Central memory CD8-positive, alpha-beta T cell (primary cell): ENCODE results near the gene HECW1.
"Not testable (repeated sequence)": the region's sequence is repeated elsewhere in the genome, so short reads cannot be mapped to it uniquely, and the experiment has no call there.

Source experiments
- ATAC-seq: fragments of 150-1000 bp; cut with Tn5 transposase; replicated peaks from 2 replicates; pipeline ENCODE4 v1.10.0; 2022; ENCODE audit warnings: mild to moderate bottlenecking, moderate FRiP score, moderate number of reproducible peaks; ENCODE audit not compliant: poor library complexity, severe bottlenecking; ENCODE audit errors: extremely low read depth
- DNase-seq, 2 donors: peaks; one replicate each; pipeline ENCODE4 v3.0.0; 2021; ENCODE audit warnings: low spot score in 2 of 2
- H3K27ac Mint-ChIP-seq: one replicate; pipeline ENCODE4 v1.8.0; 2022; ENCODE audit warnings: low read depth, mild to moderate bottlenecking, moderate library complexity, mixed read lengths
- H3K27me3 Mint-ChIP-seq: one replicate; pipeline ENCODE4 v1.8.0; 2022; ENCODE audit warnings: mixed read lengths
- H3K36me3 Mint-ChIP-seq: one replicate; pipeline ENCODE4 v1.8.0; 2022; ENCODE audit warnings: mild to moderate bottlenecking, moderate library complexity, mixed read lengths; ENCODE audit not compliant: insufficient read depth
- H3K4me1 Mint-ChIP-seq: one replicate; pipeline ENCODE4 v1.8.0; 2022; ENCODE audit warnings: mixed read lengths
- H3K4me3 Mint-ChIP-seq: one replicate; pipeline ENCODE4 v1.8.0; 2022; ENCODE audit warnings: mild to moderate bottlenecking, moderate library complexity, mixed read lengths
- H3K9me3 Mint-ChIP-seq: one replicate; pipeline ENCODE4 v1.8.0; 2022; ENCODE audit warnings: mixed read lengths

Gene HECW1

DNA sequence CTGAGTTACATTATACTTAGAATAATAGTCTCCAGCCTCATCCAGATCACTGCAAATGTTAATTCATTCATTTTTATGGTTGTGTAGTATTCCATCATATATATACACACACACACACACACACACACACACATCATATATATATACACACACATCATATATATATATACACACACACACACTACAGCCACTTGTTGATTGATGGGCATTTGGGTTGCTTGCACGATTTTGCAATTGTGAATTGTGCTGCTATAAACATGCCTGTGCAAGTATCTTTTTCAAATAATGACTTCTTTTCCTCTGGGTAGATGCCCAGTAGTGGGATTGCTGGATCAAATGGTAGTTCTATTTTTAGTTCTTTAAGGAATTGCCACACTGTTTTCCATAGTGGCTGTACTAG lies 233.2 kb downstream of the HECW1 start:
- H3K9me3 Mint-ChIP-seq, H3K4me3 Mint-ChIP-seq, H3K36me3 Mint-ChIP-seq, H3K4me1 Mint-ChIP-seq, DNase-seq, H3K27ac Mint-ChIP-seq, ATAC-seq: not testable (repeated sequence)
- peaks cover 70% of the 10 kb centered on the region for H3K27me3 Mint-ChIP-seq

DNA sequence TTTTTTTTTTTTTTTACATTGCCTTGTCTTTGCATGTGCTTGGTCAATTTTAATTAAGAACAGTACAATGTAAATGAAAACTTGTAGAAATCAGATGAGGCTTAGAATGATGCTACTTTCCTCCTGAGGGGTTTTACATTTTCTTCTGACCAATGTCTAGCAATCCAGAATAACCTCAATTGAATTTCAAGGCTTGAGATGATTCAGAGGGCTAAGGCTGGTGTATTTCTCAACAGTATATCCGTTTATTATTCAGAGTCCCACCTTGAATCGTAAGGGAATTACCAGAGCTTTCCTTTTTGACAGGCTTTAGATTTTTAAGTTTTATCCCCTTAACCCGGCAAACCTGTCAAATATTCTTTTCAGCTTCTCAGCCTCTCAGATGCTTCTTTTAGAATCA lies 239.2 kb downstream of the HECW1 start:
- no peak overlapping the region for H3K27ac Mint-ChIP-seq
- no peaks in the 10 kb centered on the region for H3K36me3 Mint-ChIP-seq
- DNase-seq (no peak), ATAC-seq (no peak)
- H3K4me1 Mint-ChIP-seq: no peaks in the 10 kb centered on the region
- peaks cover 88% of the 10 kb centered on the region for H3K27me3 Mint-ChIP-seq
- no peak overlapping the region for H3K4me3 Mint-ChIP-seq
- no peaks in the 10 kb centered on the region for H3K9me3 Mint-ChIP-seq

DNA sequence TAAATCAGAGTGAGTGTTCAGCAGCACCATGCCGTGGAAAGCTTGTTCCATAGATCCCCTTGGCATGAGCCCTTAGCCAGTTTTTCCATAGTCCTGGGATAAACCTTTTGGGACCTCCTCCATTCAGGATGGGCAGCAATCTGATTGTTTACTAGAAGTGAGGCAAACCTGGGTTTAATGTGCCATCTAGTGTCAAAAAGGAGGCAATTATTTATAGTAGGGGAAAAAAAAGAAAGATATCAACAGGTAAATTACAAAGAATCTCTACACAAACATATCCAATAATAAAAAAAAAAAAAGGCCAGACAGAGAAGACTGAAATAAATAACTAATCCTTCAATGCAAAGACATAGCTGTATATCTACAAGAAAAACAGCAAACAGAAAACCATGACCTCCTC lies 241.5 kb downstream of the HECW1 start:
- H3K36me3 Mint-ChIP-seq: no peaks in the 10 kb centered on the region
- peaks cover 68% of the 10 kb centered on the region for H3K27me3 Mint-ChIP-seq
- ATAC-seq (no peak), DNase-seq (no peak)
- no peaks in the 10 kb centered on the region for H3K4me1 Mint-ChIP-seq
- no peak overlapping the region for H3K27ac Mint-ChIP-seq
- H3K4me3 Mint-ChIP-seq: no peak overlapping the region
- no peaks in the 10 kb centered on the region for H3K9me3 Mint-ChIP-seq

DNA sequence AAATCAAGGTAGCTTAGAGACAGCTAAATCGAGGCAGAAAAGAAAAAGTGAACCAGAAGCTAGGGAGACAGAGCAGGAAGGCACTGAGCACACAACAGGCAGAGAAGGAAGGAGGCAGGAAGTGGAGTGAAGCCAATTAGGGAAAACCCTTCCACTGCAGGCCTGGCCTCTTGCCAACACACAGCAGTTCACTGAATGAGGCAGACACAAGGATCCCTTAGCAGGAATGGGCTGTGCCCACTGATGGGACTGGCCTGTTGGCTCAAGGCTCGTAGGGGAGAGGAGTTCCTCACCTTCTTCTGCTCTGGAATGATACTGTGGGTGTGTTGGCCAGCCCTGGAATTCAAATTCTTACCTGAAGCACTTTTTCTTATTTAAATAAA lies 250.2 kb downstream of the HECW1 start:
- H3K36me3 Mint-ChIP-seq: peaks cover 1% of the 10 kb centered on the region
- H3K4me3 Mint-ChIP-seq: no peak overlapping the region
- no peak for ATAC-seq
- H3K9me3 Mint-ChIP-seq: no peaks in the 10 kb centered on the region
- H3K27me3 Mint-ChIP-seq: no peaks in the 10 kb centered on the region
- no peak for DNase-seq
- no peak overlapping the region for H3K27ac Mint-ChIP-seq
- no peaks in the 10 kb centered on the region for H3K4me1 Mint-ChIP-seq

DNA sequence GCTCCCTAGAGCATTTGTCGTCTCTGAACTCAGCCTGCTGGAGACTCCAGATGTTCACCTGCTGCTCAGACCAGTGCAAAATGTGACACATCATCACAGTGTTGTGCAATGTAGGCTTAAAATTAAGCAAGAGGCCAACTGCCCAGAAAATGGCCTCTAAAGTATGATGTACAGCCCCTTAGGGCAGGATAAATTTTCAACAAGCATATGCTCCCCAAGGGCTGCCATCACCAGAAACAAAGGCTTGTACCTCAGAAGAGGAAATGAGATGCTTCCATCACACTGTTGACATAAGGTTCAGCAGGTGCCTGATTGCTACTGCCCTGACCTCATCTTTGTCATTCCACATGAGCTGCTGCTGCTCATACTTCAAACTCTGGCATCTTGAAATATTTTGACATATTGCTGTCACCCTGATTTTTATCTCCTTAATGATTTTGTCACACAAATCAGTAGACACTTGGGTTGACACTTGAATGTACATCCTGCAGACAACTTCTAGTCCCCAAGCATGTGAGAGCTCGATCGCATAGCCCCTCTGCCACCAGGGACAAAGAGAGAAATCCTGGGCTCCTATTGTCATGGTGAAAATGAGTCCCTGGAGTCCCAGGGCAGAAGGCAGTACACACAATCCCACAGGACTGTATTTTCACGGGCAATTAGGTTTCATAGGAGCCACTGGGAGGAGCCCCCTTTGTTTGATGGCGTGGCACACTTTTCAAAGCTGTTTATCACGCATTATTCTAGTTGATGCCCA lies 250.8 kb downstream of the HECW1 start:
- Mint-ChIP-seq H3K36me3 (peaks cover 1% of the 10 kb centered on the region), H3K4me3 (no peak overlapping the region), H3K4me1 (no peaks in the 10 kb centered on the region), H3K27me3 (no peaks in the 10 kb centered on the region), H3K27ac (no peak overlapping the region), H3K9me3 (no peaks in the 10 kb centered on the region)
- DNase-seq (no peak), ATAC-seq (no peak)

DNA sequence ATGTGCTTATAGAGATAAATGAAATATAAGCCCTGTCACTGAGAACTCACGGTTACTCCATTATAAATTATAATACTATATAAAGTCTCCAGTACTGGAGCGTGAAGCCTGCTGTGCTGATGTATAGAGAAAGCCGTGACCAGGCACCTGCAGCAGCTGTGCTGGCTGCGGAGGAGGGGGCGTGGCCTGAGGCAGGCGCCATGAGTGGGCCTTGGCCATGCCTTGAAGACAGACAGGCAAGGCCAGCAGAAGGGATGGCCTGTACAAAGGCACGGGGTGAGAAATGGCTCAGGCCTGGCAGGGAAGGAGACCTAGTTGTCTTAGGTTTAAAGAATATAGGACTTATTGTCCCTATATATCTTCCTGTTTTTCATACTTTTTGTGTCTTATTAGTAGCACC lies 251.9 kb downstream of the HECW1 start:
- Mint-ChIP-seq H3K27me3 (no peaks in the 10 kb centered on the region), H3K36me3 (peaks cover 1% of the 10 kb centered on the region), H3K9me3 (no peaks in the 10 kb centered on the region), H3K4me3 (no peak overlapping the region), H3K4me1 (no peaks in the 10 kb centered on the region), H3K27ac (no peak overlapping the region)
- ATAC-seq (no peak), DNase-seq (no peak)

DNA sequence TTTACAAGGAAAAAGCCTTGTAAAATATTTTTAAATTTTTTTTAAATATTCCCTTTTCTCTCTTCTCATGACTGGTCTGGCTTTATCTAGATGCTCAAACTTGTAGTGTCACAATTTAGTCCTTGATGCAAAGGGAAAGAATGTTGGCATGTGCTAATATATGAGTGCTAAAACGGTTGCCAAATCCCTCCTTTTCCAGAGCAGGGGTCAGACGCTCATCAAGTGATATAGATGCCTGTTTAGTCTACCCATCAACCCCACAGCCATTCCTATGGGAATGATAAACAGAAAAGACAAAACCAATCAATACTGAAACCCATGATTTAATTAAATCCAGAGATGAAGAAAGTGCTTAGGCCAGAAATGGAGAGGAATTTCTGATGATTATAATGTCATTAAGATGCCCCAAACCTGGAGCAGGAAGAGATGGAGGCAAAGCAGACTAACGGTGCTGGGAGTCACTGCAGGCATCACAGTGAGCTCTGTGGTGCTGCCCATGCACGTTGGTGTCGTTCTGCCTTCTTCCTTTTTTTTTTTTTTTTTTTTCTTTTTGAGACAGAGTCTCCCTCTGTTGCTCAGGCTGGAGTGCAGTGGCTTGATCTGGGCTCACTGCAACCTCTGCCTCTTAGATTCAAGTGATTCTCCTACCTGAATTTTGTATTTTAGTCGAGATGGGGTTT lies 260.4 kb downstream of the HECW1 start:
- H3K27ac Mint-ChIP-seq: no peak overlapping the region
- no peaks in the 10 kb centered on the region for H3K4me1 Mint-ChIP-seq
- DNase-seq (no peak), ATAC-seq (no peak)
- H3K36me3 Mint-ChIP-seq: no peaks in the 10 kb centered on the region
- H3K27me3 Mint-ChIP-seq: peaks cover 31% of the 10 kb centered on the region
- no peak overlapping the region for H3K4me3 Mint-ChIP-seq
- no peaks in the 10 kb centered on the region for H3K9me3 Mint-ChIP-seq

DNA sequence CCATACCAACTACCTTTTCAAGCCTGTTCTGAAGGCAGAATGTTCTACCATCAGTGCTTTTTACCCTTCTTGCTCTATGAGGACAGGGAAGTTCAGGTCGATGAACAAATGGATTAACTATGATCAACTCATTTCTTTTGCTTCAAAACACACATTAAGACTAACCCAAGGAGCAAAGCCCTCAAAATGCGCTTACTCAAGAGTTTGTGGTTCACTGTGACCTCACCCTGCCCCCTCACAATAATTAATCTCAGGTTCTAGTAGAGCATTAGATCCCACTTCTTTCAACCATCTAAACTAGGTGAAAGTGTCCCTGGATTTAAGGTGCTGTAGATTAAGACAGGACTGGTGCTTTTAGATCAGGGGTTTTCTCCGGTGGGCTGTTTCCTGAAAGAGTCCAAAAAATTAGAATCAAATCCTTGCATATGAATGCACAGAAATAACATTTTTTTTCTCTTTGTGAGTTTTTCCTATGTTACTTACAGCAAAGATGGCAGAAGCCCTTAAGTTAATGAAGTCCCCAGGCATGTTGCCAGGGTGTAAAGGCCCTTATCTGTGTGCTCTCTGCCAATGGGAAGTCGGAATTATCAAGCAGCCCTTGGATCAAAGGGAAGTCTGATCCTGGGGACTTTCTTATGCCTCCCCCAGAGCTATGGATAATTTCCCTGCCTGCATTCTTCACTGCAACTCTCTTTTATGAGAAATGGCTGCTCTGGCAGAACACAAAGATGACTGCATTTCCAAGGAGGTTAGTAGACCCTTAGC lies 264.9 kb downstream of the HECW1 start:
- DNase-seq: no peak
- Mint-ChIP-seq H3K9me3 (no peaks in the 10 kb centered on the region), H3K4me3 (no peak overlapping the region), H3K27ac (no peak overlapping the region), H3K36me3 (no peaks in the 10 kb centered on the region), H3K4me1 (no peaks in the 10 kb centered on the region), H3K27me3 (peaks cover 22% of the 10 kb centered on the region)
- ATAC-seq: no peak

DNA sequence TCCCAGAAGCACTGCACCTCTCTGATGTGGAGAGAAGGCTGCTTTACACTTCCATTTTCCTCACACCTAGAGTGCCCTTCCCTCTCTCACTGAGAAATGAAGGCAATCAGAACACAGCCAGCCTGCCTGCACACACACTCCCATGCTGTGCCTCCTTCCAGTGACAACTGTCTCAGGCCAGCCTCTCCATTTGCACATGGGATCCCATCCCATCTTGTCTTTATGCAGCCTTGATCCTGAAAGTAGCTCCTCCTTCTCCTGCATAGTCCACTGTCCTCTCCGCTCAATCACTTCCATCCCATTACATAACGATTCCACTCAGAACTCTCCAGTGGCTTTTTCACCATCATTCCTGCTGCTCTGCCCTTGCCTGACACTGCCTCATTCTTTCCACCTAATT lies 266.8 kb downstream of the HECW1 start:
- H3K36me3 Mint-ChIP-seq: no peaks in the 10 kb centered on the region
- no peak overlapping the region for H3K27ac Mint-ChIP-seq
- DNase-seq (no peak), ATAC-seq (no peak)
- peaks cover 20% of the 10 kb centered on the region for H3K27me3 Mint-ChIP-seq
- no peaks in the 10 kb centered on the region for H3K9me3 Mint-ChIP-seq
- H3K4me1 Mint-ChIP-seq: no peaks in the 10 kb centered on the region
- H3K4me3 Mint-ChIP-seq: no peak overlapping the region

DNA sequence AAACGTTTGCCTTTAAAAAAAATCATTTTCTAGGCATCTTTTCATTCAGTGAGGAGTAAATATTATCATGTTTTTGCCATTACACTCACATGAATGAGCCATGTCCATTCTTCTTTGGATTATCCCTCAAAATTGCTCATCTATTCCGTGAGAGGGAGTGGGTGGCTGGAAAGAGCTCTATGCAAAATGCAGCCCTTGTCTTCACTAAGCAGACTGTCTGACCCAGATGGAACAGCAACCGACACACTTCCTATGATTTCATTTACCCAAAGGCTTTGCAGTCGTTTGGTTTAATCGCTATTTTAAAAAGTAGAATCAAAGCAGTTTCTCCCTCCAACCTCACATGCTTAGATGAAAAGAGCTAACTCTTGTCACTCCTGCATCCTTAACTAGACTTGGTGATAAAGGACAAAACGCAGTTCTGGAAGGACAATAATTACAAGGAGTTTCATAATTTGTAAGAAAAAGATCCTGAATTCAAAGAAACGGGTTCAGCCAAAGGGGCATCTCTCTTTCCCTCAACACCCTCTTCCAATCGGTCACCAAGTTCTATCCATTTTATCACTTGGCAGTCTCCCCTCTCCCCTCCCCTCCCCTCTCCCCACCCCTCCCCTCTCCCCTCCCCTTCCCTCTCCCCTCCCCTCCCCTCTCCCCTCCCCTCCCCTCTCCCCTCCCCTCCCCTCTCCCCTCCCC lies 272.3 kb downstream of the HECW1 start:
- Mint-ChIP-seq H3K36me3 (no peaks in the 10 kb centered on the region), H3K4me1 (no peaks in the 10 kb centered on the region), H3K4me3 (no peak overlapping the region), H3K27ac (no peak overlapping the region), H3K27me3 (peaks cover 50% of the 10 kb centered on the region), H3K9me3 (peaks cover 6% of the 10 kb centered on the region)
- ATAC-seq: no peak
- DNase-seq: no peak

DNA sequence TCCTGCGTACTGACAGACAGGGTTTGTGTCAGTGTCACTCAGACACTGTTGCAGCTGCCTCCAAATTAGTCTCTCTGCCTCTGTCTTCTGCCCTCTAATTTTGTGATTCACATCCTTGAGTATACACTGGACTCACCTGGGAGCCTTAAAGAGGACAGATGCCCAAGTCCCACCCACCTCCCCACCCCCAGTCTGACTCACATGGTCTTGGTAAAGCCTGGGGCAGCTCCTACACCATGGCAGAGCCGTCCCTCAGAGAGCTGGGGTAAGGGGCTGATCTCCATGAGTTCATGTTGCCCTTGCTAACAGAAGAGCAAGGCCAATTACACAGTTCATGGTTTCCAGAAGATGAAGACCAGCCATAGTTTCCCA lies 272.8 kb downstream of the HECW1 start:
- no peak overlapping the region for H3K4me3 Mint-ChIP-seq
- H3K27me3 Mint-ChIP-seq: peaks cover 50% of the 10 kb centered on the region
- peaks cover 6% of the 10 kb centered on the region for H3K9me3 Mint-ChIP-seq
- no peak overlapping the region for H3K27ac Mint-ChIP-seq
- no peaks in the 10 kb centered on the region for H3K4me1 Mint-ChIP-seq
- no peaks in the 10 kb centered on the region for H3K36me3 Mint-ChIP-seq
- DNase-seq (no peak), ATAC-seq (no peak)

DNA sequence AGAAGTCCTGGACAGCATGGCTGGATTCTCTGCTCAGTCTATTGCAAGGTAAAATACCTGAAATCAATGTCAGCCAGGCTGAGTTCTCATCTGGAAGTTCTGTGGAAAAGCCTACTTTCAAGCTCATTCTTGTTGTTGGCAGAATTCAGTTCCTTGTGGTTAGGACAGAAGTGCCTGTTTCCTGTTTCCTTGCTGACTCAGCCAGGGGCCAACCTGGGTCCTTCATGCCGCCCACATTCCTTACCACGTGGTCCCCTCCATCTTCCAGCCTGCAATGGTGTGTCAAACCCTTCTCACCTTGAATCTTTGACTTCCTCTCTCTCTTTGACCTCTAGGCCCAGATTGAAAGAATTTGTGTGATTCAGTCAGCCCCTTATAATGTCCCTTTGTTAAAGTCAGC lies 273.4 kb downstream of the HECW1 start:
- ATAC-seq: no peak
- Mint-ChIP-seq H3K4me3 (no peak overlapping the region), H3K9me3 (peaks cover 6% of the 10 kb centered on the region), H3K27me3 (peaks cover 50% of the 10 kb centered on the region), H3K4me1 (no peaks in the 10 kb centered on the region), H3K36me3 (no peaks in the 10 kb centered on the region), H3K27ac (no peak overlapping the region)
- no peak for DNase-seq
